GM12875 (cell line): ENCODE data around the gene FCRLB.
A peak's percentile ranks its signal among the peaks of the same experiment; 100 is the strongest.
"Not testable (repeated sequence)": the region's sequence is repeated elsewhere in the genome, so short reads cannot be mapped to it uniquely, and the experiment has no call there.

ENCODE experiments used
- H3K4me3 ChIP-seq: one replicate; pipeline ENCODE4 v1.5.1; 2011; ENCODE audit warnings: low read depth, low read length, control low read depth
- CTCF ChIP-seq: IDR thresholded peaks from 2 replicates; pipeline ENCODE4 v1.5.1; 2011; ENCODE audit warnings: low read depth, mild to moderate bottlenecking, control low read depth, inconsistent platforms, low read length, moderate library complexity, borderline replicate concordance; ENCODE audit not compliant: insufficient read depth

FCRLB gene

GRCh38 chr1:161688946-161689345 is 32.4 kb upstream of the FCRLB start:
- TF ChIP-seq CTCF, result no peak
- H3K4me3 ChIP-seq, result no peak overlapping the region

GRCh38 chr1:161691846-161692245 is 29.5 kb upstream of the FCRLB start:
- no peak for TF ChIP-seq CTCF
- no peak overlapping the region for H3K4me3 ChIP-seq

GRCh38 chr1:161693020-161693712 is 28.2 kb upstream of the FCRLB start:
- not testable (repeated sequence) for H3K4me3 ChIP-seq

GRCh38 chr1:161698302-161698701 is 23.0 kb upstream of the FCRLB start:
- H3K4me3 ChIP-seq, result not testable (repeated sequence)

- no peak for TF ChIP-seq CTCF
- no peak overlapping the region for H3K4me3 ChIP-seq
These were observed 19.1 kb upstream of the FCRLB start for GRCh38 chr1:161702250-161702649.

- TF ChIP-seq CTCF, result no peak
- no peak overlapping the region for H3K4me3 ChIP-seq
These were observed 15.8 kb upstream of the FCRLB start for GRCh38 chr1:161705537-161705936.

GRCh38 chr1:161706113-161706481 is 15.2 kb upstream of the FCRLB start:
- no peak overlapping the region for H3K4me3 ChIP-seq
- no peak for TF ChIP-seq CTCF

GRCh38 chr1:161706482-161707347 is 14.6 kb upstream of the FCRLB start, which contains the start of gene FCRLA:
Gene FCRLA (plus strand): TSS chr1:161707229. CDS start chr1:161707265, 36 bp downstream.
- H3K4me3 ChIP-seq, result peak within 1 kb of the TSS; percentile 69
- no peak for TF ChIP-seq CTCF
